ENCODE data around the gene PPARD. TPM values are rescaled to one million over a fixed set of nuclear protein-coding genes. Genes with fewer than 3 reads are reported as not detected.

Gene PPARD
- total RNA-seq, 1 donor from 2014 or later, result 15.1 TPM

DNA sequence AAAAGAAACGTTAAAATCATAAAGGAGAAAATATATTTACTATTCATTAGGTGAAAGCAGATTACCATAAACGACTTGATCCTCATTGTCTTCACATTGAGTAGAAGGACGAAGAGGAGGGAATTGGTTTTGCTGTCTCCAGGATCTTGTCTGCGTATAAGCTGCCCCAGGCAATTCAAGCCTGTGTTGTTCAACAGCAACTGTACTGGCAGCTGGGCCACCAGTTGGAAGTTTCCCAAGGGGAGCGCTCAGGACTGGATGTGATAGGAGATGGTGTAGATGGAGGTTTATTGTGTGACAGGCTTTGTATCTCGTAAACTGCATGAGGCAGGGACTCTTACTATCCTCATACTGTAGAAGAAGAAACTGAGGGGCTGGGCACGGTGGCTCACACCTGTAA is 105.8 kb downstream of the PPARD start:
- no peak for ATAC-seq
- intact Hi-C loops (cut with micrococcal nuclease), result loop anchor here (5.0 kb wide), 1 partner anchor 106 kb away; the partner anchor contains the start of gene PPARD
- no peak for DNase-seq

DNA sequence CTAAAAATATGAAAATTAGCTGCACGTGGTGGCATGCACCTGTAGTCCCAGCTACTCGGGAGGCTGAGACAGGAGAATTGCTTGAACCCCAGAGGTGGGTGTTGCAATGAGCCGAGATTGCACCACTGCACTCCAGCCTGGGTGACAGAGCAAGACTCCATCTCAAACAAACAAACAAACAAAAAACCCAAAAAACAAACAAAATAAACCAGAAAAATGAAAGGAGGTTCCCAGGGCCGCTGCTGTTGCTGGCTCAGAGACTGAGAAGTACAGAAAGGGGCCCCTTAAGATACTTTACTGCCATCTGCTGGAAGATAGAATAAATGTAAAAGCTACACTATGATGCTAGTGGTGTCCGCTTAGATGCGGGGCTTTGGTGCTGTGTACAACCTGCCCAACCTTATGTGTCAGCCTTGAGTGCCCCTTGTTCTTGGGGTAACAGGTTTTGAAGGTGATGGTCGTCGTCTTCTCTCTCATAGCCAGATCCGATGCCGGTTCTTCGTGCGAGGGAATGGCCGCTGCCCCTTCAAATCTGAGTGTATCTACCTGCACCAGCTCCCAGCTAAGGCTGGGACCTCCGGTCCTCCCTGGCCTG is 107.0 kb downstream of the PPARD start:
- DNase-seq (no peak), ATAC-seq (peak; percentile 54)
- intact Hi-C loops (cut with micrococcal nuclease), result loop anchor here (5.0 kb wide), 1 partner anchor 107 kb away; the partner anchor contains the start of gene PPARD

DNA sequence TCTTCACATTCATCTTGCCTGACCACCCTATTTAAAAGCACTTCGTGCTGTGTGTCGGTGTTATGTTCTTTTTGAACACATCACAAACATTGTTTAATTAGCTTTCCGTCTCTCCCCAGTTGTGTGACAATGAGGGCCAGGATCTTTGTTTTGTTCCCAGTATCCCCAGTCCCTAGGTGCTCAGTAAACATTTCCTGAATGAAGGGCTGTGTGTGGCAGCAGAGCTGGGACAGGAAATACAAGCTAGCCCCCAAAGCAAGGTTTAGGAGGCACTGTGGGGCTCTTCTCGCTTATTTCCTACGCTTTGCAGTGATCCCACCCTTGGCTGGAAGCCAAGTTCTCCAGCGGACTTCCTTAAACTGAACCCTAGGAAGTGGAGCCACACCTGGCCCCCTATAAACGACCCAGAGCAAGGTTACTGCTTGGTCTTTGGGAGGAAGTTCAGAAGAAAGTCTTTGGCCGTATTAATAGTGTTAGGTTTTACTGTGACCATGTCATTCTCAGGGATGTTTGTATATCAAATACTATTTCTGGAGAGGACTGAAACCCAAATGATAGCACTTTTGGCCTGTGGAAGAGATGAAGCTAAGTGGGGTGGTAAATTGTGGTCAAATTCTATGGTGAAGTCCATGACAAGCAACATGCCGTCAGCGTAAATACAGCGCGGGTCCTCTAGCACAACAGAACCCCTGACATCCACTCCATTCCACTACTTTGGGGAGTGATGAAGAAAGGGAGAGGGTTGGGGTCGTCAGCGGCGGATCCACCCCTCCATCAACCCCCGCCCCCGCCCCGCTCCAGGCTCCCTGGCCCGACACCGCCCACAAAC is 109.2 kb downstream of the PPARD start:
- intact Hi-C loops (cut with micrococcal nuclease), result no loop called here
- DNase-seq, result no peak
- no peak for ATAC-seq

DNA sequence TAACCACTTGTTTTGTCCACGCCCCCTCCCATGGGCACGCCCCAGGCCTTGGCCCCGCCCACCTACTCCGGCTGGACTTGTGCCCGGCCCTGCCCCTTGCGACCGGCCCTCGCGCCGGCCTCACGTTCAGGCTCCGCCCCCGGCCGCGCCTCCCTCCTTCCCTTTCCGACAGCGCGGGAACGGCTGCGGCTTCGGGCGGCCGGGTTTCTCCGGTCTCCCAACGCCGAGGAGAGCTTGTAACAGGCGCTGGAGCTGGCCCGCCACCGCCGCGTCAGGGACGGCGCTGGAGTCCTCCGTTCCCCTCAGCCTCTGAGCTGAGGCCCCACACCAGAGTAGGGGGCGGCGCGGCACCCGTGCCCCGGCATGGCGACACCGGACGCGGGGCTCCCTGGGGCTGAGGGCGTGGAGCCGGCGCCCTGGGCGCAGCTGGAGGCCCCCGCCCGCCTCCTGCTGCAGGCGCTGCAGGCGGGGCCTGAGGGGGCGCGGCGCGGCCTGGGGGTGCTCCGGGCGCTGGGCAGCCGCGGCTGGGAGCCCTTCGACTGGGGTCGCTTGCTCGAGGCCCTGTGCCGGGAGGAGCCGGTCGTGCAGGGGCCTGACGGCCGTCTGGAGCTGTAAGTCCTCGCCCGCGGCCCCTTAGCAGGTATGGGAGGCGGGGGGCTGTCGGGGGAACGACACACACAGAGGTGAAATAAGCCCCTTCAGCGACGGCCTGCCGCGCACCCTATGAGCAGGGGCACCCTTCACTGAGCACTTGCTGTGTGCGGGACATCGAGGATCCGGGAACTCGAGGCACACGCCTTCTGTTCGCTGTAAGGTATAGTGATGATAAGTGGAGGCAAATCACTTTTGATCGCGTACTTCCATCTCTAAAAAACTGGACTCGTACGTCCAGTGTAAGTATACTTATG is 110.1 kb downstream of the PPARD start, which contains the start of gene FANCE:
FANCE (plus strand) TSS at position 156 of the 908 bp plus-strand sequence; CDS start at position 364, 208 bp downstream.
- intact Hi-C loops (cut with micrococcal nuclease), result no loop called here
- DNase-seq, result peak; percentile 98
- peak; percentile 96 for ATAC-seq

DNA sequence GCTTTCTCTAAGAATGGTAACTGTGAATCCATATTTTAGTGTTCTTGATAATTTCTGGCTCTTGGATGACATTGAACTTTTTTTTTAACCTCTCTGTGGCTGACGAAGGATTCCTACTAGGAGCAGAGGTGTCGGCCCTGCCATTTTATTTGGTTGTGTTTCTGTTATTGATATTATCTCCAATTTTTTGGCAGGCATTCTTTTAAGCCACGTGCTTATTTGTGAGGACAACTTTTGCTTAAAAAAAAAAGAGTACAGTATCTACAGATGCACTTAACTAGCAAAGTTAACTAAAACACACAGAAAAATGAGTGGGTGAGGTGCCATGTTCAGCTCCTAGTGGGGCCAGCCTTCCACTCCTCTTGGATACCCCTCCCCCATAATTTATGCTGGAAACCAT is 110.9 kb downstream of the PPARD start:
- ATAC-seq (no peak), DNase-seq (no peak)
- intact Hi-C loops (cut with micrococcal nuclease), result no loop called here

DNA sequence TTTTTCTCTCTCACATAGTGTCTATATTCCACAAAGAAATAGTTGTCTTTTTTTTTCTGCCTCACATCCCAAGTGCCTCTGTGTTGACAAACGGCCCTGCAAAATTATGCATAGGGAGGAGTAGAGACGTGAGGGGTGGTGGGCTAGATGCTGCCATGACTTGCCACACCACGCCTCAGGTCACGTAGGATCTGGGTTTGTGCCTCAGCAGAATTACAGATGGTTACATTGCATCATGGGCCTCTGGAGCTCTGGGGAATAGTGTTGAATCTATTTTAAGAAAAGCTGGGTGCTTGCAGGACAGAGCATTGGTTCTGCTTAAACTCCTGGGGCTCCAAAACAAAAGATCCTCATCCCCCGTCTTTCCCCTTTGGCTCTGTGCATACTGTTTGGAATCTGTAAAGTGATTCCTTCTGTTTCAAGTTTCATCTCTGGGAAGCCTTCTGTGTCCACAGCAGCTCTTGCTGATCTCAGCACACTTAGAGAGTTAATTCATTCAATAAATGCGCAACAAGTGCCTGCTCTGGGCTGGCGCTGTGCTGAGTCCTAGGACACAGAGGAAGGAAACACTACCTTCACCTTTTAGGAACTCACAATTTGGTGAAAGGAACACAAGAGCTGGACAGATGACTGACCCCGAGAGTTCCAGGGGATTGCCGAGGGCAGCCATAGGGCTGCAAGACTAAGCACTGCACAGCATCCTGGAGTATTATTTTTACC is 112.2 kb downstream of the PPARD start:
- ATAC-seq (peak; percentile 13), DNase-seq (no peak)
- intact Hi-C loops (cut with micrococcal nuclease), result no loop called here

DNA sequence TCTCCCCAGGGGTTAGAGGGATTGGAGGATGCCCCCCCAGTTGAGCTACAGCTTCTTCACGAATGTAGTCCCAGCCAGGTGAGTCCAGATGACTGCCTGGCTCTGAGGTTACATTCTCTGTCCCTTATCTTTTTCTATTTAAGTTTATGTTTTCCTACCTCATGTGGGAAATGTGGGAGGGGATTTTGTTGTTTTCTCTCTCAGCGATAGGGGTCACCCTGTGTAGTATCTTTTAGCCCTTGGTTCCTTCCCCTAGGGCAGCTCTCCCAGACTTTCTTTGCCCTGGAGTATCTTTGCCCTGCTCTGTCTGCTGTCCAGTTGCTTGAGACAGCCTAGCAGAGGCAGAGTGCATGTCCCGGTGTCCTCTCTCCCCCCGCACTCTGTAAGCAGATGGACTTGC is 115.5 kb downstream of the PPARD start:
- DNase-seq (no peak), ATAC-seq (no peak)
- intact Hi-C loops (cut with micrococcal nuclease), result no loop called here

DNA sequence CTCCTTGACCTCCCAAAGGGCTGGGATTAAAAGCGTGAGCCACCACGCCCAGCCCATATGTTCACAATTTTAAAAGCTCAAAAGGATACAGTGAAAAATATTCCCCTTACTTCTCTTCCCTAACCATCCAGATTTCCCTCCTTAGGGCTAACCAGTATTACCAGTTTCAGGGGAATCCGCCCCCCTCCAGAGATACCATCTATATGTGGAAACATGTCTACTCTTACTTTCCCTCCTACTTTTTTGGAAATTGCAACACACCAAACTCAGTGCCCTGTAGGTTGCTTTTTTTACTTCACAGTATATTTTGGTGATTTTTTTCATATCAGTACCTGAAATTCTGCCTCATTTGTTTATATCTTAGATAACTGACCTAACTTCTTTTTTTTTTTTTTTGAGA is 118.9 kb downstream of the PPARD start:
- no peak for DNase-seq
- intact Hi-C loops (cut with micrococcal nuclease), result no loop called here
- ATAC-seq, result no peak

DNA sequence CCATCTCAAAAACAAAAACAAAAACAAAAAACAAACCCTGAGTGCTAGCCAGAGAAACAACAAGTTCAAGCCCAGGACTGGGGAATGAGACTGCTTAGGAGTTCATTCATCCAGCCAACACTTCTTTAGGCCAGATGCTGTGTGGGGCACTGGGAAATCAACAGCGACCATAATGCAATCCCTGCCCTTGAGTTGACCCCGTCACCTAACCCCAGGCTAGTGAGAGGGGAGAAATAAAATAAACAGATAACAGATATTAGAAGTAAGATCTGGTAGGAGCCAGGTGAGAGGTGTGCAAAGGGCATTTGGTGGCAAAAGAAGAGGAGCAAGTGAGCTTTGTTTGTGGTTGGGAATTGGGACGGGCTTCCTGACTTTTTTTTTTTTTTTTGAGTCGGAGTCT is 120.9 kb downstream of the PPARD start:
- ATAC-seq, result no peak
- no peak for DNase-seq
- intact Hi-C loops (cut with micrococcal nuclease), result no loop called here

DNA sequence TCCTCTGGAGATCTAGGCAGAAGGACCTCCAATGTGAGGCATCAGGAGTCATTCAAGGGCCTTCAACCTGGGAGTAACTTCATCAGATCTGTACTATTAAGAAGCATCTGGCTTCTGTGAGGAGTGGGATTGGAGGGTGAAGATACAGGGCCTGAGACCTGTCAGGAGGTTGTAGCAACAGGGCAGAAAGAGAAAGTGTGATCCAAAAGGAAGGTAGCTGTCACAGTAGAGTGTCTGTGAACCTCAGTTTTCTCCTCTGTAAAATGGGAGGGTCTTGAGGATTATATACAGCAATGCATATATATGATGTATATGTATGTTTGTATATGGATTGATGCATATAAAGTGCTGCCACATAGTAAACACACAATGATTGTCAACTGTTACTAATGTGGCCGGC is 123.3 kb downstream of the PPARD start:
- intact Hi-C loops (cut with micrococcal nuclease), result no loop called here

DNA sequence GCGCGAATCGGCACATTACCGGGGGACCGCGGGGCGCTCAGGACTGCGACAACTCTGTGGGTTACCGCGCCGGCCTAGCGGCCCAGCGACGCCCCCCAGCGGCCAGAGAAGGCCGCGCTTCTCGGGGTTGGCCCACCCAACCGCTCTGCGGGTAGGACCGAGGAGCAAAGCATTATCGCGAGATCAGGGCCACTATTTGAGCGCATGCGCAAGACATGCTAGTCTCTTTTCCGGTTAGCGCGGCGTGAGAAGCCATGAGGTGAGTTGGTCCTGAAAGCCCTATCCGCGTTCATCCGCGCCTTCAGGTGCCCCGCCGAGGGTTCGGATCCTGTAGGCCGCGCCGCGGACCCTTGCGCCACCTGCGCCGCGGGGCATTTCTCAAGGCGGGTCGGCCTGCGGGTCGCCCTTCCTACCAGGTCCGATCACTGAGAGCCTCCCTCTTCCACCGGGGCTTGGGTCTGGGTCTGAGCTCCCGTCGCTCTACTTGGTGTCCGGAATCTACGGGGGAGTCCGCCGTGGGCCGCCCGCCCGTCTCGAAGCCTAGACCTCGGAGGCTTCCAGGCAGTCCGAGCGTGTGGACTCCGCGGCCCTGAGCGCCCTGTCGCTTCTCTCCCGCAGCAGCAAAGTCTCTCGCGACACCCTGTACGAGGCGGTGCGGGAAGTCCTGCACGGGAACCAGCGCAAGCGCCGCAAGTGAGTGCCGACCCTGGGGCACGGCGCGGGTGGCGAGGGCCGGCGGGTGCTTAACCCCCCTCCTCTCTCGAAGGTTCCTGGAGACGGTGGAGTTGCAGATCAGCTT is 126.0 kb downstream of the PPARD start, which contains the start of gene RPL10A:
RPL10A (plus strand) TSS at position 221 of the 799 bp plus-strand sequence; CDS start at position 255, 34 bp downstream.
- peak; percentile 95 for DNase-seq

More for the DNA sequence above, 123.3 kb downstream of the PPARD start:
- no peak for ATAC-seq
- DNase-seq, result no peak

DNA sequence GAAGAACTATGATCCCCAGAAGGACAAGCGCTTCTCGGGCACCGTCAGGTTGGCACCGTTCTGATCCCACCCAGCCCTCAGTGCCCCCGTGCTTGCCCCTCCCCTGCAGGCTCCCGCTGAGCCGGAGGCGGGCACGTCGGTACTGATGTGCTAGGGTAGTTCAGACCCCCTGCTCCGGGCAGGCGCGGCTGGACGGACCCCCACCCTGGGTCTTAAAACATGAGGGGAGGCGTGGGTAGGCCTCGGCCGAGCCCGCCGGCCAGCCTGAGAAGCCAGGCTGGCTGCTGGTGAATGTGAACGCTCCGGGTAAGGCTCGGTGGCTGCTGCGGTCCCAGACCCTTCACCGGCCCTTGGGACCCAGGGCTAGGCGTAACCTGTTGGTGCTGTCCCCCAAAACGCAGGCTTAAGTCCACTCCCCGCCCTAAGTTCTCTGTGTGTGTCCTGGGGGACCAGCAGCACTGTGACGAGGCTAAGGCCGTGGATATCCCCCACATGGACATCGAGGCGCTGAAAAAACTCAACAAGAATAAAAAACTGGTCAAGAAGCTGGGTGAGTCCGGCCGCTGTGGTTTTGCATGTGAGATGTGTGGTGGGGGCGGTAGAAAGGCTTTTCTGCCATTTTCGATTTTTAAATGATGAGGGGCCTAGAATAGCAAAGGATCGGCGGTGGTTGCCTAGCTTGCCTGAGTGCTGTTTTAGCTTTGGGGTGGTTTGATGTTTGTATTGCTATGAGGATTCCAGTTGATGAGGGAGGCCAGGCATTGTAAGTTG is 126.8 kb downstream of the PPARD start:
- DNase-seq (no peak), ATAC-seq (peak; percentile 33)
- intact Hi-C loops (cut with micrococcal nuclease), result no loop called here

More for the DNA sequence above, 126.0 kb downstream of the PPARD start, which contains the start of gene RPL10A:
- intact Hi-C loops (cut with micrococcal nuclease), result no loop called here
- ATAC-seq, result peak; percentile 88

DNA sequence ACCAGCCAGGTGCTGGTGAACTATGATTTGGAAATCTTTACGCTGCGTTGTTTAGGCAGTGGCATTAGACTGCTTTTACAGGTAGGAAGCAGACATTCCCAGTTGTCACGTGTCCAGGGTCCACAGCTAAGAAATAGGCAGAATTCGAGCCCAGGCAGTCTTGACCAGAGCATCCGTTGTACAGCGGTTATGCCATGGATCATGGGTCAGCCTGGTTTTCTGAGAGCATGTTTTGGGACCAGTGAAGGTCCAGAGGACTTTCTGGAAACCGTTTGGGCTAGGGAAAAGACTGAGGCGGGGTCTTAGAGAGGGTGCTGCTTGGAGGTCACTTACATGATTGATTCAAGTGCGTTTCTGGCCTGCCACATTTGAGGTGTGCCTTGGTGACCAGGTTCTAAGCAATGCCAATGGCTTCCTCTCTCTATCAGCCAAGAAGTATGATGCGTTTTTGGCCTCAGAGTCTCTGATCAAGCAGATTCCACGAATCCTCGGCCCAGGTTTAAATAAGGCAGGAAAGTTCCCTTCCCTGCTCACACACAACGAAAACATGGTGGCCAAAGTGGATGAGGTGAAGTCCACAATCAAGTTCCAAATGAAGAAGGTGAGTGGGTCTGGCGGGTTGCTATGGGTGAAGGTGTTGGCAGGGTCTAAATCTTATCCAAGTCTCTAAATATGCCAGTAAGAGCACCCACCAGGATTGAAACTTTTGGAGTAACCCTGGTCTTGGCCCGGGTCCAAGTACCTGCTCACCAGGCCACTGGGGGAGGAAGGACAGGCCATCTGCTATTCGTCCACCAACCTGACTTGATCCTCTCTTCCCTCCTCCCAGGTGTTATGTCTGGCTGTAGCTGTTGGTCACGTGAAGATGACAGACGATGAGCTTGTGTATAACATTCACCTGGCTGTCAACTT is 127.6 kb downstream of the PPARD start:
- no peak for DNase-seq
- intact Hi-C loops (cut with micrococcal nuclease), result no loop called here
- ATAC-seq, result no peak

DNA sequence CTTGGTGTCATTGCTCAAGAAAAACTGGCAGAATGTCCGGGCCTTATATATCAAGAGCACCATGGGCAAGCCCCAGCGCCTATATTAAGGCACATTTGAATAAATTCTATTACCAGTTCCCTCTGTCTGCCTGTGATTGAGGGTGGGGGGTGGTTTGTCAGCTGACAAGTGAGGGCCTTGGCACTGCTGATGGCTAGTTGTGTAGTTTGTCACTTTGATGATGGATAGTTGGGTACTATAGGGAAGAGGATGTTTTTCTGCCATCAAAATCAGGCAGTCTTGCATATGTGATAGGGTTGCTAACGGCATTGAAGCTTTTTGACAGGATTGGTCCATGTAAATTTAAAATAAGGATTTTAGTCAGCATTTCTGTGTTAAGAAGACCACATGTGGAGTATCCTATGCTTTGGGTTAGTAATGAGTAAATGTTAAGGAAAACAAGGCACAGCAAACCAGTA is 128.3 kb downstream of the PPARD start:
- intact Hi-C loops (cut with micrococcal nuclease), result no loop called here
- no peak for ATAC-seq
- no peak for DNase-seq

DNA sequence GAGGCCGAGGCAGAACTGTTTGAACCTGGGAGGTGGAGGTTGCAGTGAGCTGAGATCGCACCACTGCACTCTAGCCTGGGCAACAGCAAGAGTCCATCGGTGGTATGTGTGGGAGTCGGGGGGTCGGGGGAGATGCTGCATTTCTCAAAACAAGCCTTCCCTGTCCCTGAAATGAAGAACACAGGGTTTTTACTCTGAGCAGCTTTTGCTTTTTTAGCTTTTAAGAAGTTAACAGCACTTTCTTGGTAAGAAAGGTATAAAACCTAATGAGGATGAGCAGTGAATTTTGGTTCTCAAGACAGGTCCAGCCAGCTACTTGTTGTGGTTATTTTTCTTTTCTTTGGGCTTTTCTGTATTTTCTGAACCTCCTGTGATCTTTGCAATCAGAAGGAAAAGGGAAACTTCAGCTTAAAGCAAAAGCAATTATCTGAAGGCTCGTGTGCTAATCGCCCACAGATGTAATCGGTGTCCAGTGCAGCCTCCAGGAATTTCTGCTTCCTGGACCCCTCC is 129.5 kb downstream of the PPARD start:
- ATAC-seq, result no peak
- no peak for DNase-seq
- intact Hi-C loops (cut with micrococcal nuclease), result no loop called here

Measured in left ventricle myocardium superior (tissue), 1 donor.